Loucy (cell line): ENCODE results near the gene ANAPC16.

Experiments used
- CTCF ChIP-seq: fragments of 200-600 bp; sonication (generic); conservative IDR thresholded peaks from 2 replicates; pipeline ENCODE4 v1.5.1; 2014; ENCODE audit warnings: mild to moderate bottlenecking, antibody characterized with exemption, low read length
- EZH2phosphoT487 ChIP-seq: fragments of 200-600 bp; IDR thresholded peaks from 2 replicates; pipeline ENCODE4 v1.6.1; 2018; ENCODE audit warnings: antibody characterized with exemption, mild to moderate bottlenecking, moderate library complexity, borderline replicate concordance

DNA sequence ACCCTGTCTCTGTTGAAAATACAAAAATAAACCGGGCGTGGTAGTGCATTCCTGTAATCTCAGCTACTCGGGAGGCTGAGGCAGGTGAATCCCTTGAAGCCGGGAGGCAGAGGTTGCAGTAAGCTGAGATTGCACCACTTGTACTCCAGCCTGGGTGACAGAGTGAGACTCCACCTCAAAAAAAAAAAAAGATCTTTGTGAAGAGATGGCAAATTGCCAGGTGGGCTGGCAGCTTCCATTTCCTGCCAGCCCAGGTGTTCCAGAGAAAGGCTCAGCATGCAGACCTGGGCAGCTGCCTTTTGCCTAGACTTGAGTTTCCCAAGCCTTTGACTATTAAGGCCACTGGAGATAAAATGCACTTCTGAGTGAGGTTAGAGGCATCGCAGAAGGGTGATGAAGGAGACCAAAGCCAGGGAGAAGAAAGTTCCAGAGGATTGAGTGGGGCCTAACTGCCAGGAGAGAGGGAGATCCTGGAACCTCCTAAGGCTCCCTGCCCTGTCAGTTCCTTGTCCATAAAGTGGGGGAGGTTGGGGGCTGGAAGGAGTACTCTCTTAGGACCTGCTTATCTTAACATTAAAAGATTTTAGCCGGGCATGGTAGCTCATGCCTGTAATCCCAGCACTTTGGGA lies 47.9 kb downstream of the ANAPC16 start:
- TF ChIP-seq CTCF (no peak), EZH2phosphoT487 (no peak)
